Common myeloid progenitor, CD34-positive (primary cell): ENCODE results near the gene PRKAR1B.

Experiments used
- CTCF ChIA-PET: fragments of 350-600 bp; sonication (Branson Sonifier 250); formaldehyde crosslinking; loops from one replicate; lab custom pipeline; 2021; ENCODE audit warnings: antibody characterized with exemption; lab: Charles Lee
- POLR2A ChIA-PET: fragments of 350-600 bp; sonication (Branson Sonifier 250); formaldehyde crosslinking; loops from one replicate; lab custom pipeline; 2021; ENCODE audit warnings: antibody characterized with exemption; lab: Charles Lee
- DNase-seq, 3 donors: peaks; one replicate each; pipeline versions ENCODE4 v3.0.0 to v3.0.0-alpha.2; 2013
- H3K27ac ChIP-seq, 2 experiments: 1 replicate in 1 of 2; 2 replicates in 1 of 2; pipeline ENCODE4 v1.7.0; 2013; ENCODE audit warnings: inconsistent platforms in 2 of 2, low read length in 2 of 2, mild to moderate bottlenecking in 2 of 2, low read depth in 1 of 2, moderate library complexity in 1 of 2; ENCODE audit not compliant: severe bottlenecking in 2 of 2, insufficient read depth in 1 of 2, poor library complexity in 1 of 2
- H3K27me3 ChIP-seq, 5 experiments: replicated peaks in 2 of 5; 1 replicate in 3 of 5; 2 replicates in 2 of 5; pipeline versions ENCODE4 v1.6.1 to v1.7.0; 2013; ENCODE audit warnings: low read length in 4 of 5, mild to moderate bottlenecking in 2 of 5, moderate library complexity in 2 of 5, inconsistent platforms in 1 of 5; ENCODE audit not compliant: insufficient read depth in 5 of 5, control insufficient read depth in 4 of 5
- H3K36me3 ChIP-seq, 4 experiments: 1 replicate in 2 of 4; 2 replicates in 2 of 4; pipeline versions ENCODE4 v1.6.1 to v1.7.0; 2013; ENCODE audit warnings: low read length in 3 of 4, control low read depth in 1 of 4, mild to moderate bottlenecking in 1 of 4; ENCODE audit not compliant: control insufficient read depth in 4 of 4, insufficient read depth in 4 of 4
- H3K4me1 ChIP-seq, 4 experiments: 1 replicate in 3 of 4; 2 replicates in 1 of 4; pipeline versions ENCODE4 v1.6.1 to v1.7.1; 2013; ENCODE audit warnings: low read length in 3 of 4, mild to moderate bottlenecking in 3 of 4, control low read depth in 1 of 4, inconsistent platforms in 1 of 4, moderate library complexity in 1 of 4; ENCODE audit not compliant: control insufficient read depth in 4 of 4, insufficient read depth in 4 of 4; ENCODE audit errors: control extremely low read depth in 1 of 4
- H3K4me3 ChIP-seq, 7 experiments: 1 replicate in 4 of 7; 2 replicates in 3 of 7; pipeline versions ENCODE4 v1.5.1 to v1.7.0; 2013; ENCODE audit warnings: mild to moderate bottlenecking in 7 of 7, low read length in 6 of 7, moderate library complexity in 6 of 7, inconsistent platforms in 2 of 7, low read depth in 2 of 7, control low read depth in 1 of 7; ENCODE audit not compliant: insufficient read depth in 4 of 7, control insufficient read depth in 1 of 7; ENCODE audit errors: extremely low read depth in 1 of 7
- H3K9me3 ChIP-seq, 5 experiments: 1 replicate in 4 of 5; 2 replicates in 1 of 5; pipeline versions ENCODE4 v1.6.1 to v1.7.1; 2013; ENCODE audit warnings: low read length in 4 of 5, mild to moderate bottlenecking in 2 of 5, inconsistent platforms in 1 of 5, low read depth in 1 of 5, moderate library complexity in 1 of 5; ENCODE audit not compliant: control insufficient read depth in 4 of 5, insufficient read depth in 2 of 5; ENCODE audit errors: control extremely low read depth in 1 of 5
- WGBS: methylation state at CpG from one replicate; pipeline ENCODE4 v1.1.5; 2013; ENCODE audit not compliant: insufficient coverage; 5-methylcytosine and 5-hydroxymethylcytosine counted together

Gene PRKAR1B

DNA sequence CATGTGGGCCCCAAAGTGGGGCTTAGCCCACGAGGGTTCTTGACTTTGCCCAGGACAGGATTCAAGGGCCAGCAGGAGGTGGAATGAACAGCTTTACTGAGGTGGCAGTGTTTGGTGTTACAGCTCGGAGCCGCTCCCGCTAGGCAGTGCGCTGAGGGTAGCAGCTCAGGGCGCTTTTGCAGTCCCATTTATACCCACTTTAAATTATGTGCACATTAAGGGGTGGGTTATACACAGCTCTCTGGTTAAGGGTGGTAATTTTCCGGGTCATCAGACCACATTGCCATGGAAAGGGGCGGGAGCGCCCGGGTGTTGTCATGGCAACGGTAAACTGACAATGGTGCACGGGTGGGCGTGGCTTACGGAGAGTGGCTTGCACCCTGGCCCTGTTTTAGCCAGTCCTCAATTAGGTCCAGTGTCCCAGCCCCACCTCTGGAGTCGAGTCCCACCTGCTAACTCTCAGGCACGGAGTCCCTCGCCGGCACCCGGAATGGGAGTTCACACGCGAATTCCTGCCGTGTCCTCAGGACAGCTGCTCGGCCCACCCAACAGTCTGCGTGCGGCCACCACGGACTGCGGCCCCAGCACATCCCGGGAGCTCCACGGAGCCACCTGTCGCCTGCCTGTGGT is 149.2 kb downstream of the PRKAR1B start:
- ChIA-PET POLR2A (no interaction called here), CTCF (no interaction called here)
- DNase-seq, result no peak
- Histone ChIP-seq H3K27ac (no peak overlapping the region), H3K27me3 (no peaks in the 10 kb centered on the region), H3K36me3 (peaks cover 0 to 9% (median 0%) of the 10 kb centered on the region in 4 experiments), H3K9me3 (no peaks in the 10 kb centered on the region), H3K4me1 (no peaks in the 10 kb centered on the region), H3K4me3 (no peak overlapping the region)
- WGBS, result 97% methylated on average over 23 of the region's 30 CpGs

DNA sequence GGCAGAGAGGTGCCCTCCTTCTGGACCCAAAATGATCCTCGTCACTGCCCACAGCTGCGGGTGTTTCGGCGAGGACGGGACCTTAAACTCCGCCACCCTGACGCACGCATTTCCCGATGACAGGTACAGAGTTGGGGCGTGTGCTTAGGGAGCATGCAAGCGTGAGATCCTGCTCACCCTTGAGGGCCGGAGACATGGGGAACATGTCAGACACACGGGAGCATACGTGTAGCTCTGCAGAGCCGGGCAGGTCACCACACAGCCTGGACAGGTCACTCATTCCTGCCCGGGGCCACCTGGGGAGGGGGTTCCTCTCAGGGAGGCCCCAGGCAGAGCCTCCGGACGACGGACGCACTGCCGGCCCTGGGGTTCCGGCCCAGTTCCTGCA is 149.8 kb downstream of the PRKAR1B start:
- WGBS, result 96% methylated on average over 21 of the region's 22 CpGs

DNA sequence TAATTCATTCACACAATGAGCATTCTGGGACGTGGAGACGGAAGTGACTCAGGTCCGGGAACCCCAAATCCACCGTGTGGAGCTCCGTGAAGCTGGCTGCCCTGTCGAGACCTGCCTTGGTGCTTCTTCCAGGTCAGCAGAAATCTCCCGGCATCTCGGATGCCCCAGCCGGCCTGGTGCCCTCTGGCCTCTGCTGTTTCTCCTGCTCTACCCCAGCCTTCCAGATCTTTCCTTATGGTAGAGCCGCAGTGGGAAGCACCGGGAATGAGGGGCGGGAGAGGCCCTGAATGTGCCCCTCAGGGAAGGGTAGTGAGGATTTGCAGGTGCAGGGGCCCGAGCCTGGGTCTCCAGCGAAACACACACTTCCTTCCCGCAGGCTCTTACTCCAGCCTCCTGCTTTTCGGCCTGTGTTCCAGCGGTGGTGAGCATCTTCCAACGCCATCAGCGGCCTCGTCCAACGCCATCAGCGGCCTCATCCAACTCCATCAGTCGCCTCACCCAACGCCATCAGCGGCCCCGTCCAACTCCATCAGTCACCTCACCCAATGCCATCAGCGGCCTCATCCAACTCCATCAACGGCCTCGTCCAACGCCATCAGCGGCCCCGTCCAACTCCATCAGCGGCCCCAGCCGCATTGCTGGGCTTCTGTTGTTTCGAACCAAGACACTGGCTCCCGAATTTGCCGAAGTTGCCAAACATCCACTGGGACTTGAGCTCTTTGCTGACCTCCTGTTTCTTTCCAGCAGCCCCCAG is 150.4 kb downstream of the PRKAR1B start:
- POLR2A ChIA-PET, result no interaction called here
- Histone ChIP-seq H3K36me3 (peaks cover 0 to 6% (median 0%) of the 10 kb centered on the region in 4 experiments), H3K4me3 (no peak overlapping the region), H3K27ac (no peak overlapping the region), H3K4me1 (no peaks in the 10 kb centered on the region), H3K27me3 (no peaks in the 10 kb centered on the region), H3K9me3 (no peaks in the 10 kb centered on the region)
- DNase-seq, result no peak
- CTCF ChIA-PET, result no interaction called here
- 90% methylated on average over 36 of the region's 37 CpGs for WGBS

More for the DNA sequence above, 149.8 kb downstream of the PRKAR1B start:
- Histone ChIP-seq H3K4me3 (no peak overlapping the region), H3K4me1 (no peaks in the 10 kb centered on the region), H3K9me3 (no peaks in the 10 kb centered on the region), H3K27ac (no peak overlapping the region), H3K36me3 (peaks cover 0 to 8% (median 0%) of the 10 kb centered on the region in 4 experiments), H3K27me3 (no peaks in the 10 kb centered on the region)
- POLR2A ChIA-PET, result no interaction called here
- no peak for DNase-seq
- CTCF ChIA-PET, result no interaction called here

DNA sequence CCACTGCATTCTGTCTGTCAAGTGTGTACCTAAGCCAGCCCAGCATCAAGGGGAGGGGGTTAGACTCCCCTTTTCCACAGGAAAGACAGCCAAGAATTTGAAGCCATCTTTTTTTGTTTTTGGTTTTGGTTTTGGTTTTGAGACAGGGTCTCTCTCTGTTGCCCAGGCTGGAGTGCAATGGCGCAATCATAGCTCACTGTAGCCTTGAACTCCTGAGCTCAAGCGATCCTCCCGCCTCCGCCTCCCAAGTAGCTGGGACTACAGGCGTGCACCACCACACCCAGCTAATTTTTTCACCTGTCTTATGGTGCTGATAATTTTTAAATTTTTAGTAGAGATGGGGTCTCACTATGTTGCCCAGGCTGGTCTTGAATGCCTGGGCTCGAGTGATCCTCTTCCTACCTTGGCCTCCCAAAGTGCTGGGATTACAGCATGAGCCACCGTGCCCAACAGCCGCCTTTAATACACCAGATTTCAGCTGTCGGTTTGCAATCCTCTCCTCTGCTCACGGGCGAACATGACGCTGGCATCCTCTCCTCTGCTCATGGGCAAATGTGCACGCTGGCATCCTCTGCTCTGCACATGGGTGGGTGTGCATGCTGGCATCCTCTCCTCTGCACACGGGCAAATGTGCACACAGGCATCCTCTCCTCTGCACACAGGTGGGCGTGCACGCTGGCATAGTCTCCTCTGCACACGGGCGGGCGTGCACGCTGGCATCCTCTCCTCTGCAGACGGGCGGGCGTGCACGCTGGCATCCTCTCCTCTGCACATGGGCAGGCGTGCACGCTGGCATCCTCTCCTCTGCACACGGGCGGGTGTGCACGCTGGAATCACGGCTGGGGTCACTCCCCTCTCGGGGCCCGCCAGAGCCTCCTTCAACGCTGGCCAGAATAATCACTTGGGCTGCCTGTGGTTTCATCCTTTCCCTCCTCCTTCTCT is 151.4 kb downstream of the PRKAR1B start:
- Histone ChIP-seq H3K9me3 (no peaks in the 10 kb centered on the region), H3K36me3 (peaks cover 0 to 6% (median 0%) of the 10 kb centered on the region in 4 experiments), H3K4me1 (no peaks in the 10 kb centered on the region), H3K4me3 (no peak overlapping the region), H3K27ac (no peak overlapping the region), H3K27me3 (no peaks in the 10 kb centered on the region)
- CTCF ChIA-PET, result no interaction called here
- POLR2A ChIA-PET, result no interaction called here
- WGBS, result 97% methylated on average over 23 of the region's 33 CpGs
- no peak for DNase-seq

DNA sequence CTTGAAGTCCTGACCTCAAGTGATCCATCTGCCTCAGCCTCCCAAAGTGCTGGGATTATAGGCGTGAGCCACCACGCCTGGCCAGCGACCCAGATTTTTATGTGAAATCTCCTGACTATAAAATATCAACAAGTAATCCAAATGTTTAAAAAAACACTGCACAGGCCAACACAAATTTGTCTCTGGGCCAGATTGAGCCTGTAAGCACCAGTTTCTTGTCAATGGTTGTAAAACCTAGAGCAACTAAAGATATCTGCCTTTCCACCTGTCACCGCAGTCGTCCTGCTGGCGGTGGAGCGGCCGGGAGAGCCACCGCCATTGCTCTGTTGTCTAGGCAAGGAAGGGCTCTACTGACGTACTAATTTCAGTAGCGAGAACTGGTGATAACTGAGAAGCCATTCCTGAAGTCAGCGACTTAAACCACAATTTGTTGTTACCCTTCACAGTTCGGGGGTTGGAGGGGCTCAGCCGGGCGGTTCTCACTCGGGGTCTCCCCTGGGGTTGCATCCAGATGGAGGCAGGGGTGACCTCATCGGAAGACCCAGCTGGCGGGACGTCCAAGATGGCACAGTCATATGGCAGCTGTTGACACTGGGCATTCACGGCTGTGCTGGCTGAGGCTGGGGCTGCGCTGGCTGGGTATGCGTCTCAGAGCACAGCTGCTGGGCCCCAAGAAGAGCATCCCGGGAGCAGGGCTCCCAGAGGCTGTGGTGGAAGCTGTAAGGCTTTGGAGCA is 152.3 kb downstream of the PRKAR1B start:
- H3K27ac ChIP-seq, result no peak overlapping the region
- no peak for DNase-seq
- no peak overlapping the region for H3K4me3 ChIP-seq
- CTCF ChIA-PET, result no interaction called here
- peaks cover 0 to 6% (median 0%) of the 10 kb centered on the region in 4 experiments for H3K36me3 ChIP-seq
- H3K9me3 ChIP-seq, result no peaks in the 10 kb centered on the region
- WGBS, result 99% methylated on average over 23 of the region's 23 CpGs
- no peaks in the 10 kb centered on the region for H3K27me3 ChIP-seq
- H3K4me1 ChIP-seq, result no peaks in the 10 kb centered on the region
- POLR2A ChIA-PET, result no interaction called here

DNA sequence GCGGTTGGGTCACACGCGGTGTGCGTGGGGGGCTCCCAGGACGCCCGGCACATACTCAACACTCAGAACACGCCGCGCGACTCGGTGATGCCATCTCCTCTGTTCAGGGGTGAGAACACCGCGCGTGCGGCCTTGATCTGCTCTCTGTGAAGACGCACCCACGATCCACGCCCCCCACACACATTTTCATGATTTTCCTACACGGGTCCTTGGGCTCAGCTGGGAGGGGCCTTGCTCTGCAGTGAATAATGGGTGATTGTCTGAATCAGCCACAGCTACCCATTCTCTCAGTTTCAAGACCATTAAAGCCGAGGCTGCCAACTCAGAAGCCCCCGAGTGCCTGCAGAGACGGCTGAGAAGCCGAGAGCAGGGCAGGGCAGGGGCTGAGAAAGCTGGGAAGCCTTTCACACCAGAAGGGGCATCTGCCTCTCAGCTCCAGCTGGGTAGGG is 153.1 kb downstream of the PRKAR1B start:
- no peak for DNase-seq
- CTCF ChIA-PET, result no interaction called here
- no peaks in the 10 kb centered on the region for H3K4me1 ChIP-seq
- H3K27me3 ChIP-seq, result no peaks in the 10 kb centered on the region
- 97% methylated on average over 22 of the region's 23 CpGs for WGBS
- no peak overlapping the region for H3K4me3 ChIP-seq
- POLR2A ChIA-PET, result no interaction called here
- H3K27ac ChIP-seq, result no peak overlapping the region
- no peaks in the 10 kb centered on the region for H3K9me3 ChIP-seq
- H3K36me3 ChIP-seq, result peaks cover 0 to 2% (median 0%) of the 10 kb centered on the region in 4 experiments
